ENCODE data around the gene PPP1R9B.

Gene PPP1R9B

GRCh38 chr17:50150354-50151040 lies at the start of gene PPP1R9B:
Gene PPP1R9B (minus strand): TSS chr17:50150677. CDS start chr17:50150513, 164 bp downstream.
- in situ Hi-C loops (cut with HindIII; ENCODE audit: low sequenced_read_pairs), result no loop called here

- in situ Hi-C loops (cut with HindIII; ENCODE audit: low sequenced_read_pairs), result loop anchor here (5.0 kb wide), 3 partner anchors 67 to 93 kb away; no protein-coding TSS in a partner anchor
Measured at GRCh38 chr17:50199803-50200456, 49.5 kb upstream of the PPP1R9B start.

- in situ Hi-C loops (cut with HindIII; ENCODE audit: low sequenced_read_pairs), result no loop called here
Measured at GRCh38 chr17:50199211-50199802, 48.8 kb upstream of the PPP1R9B start.

- in situ Hi-C loops (cut with HindIII; ENCODE audit: low sequenced_read_pairs), result no loop called here
Measured at GRCh38 chr17:50198026-50198669, 47.7 kb upstream of the PPP1R9B start.

- in situ Hi-C loops (cut with HindIII; ENCODE audit: low sequenced_read_pairs), result no loop called here
Measured at GRCh38 chr17:50196826-50197225, 46.3 kb upstream of the PPP1R9B start.

GRCh38 chr17:50196036-50196435 lies 45.6 kb upstream of the PPP1R9B start:
- in situ Hi-C loops (cut with HindIII; ENCODE audit: low sequenced_read_pairs), result no loop called here

GRCh38 chr17:50194934-50195865 lies 44.7 kb upstream of the PPP1R9B start:
- in situ Hi-C loops (cut with HindIII; ENCODE audit: low sequenced_read_pairs), result no loop called here

GRCh38 chr17:50194140-50194933 lies 43.9 kb upstream of the PPP1R9B start:
- in situ Hi-C loops (cut with HindIII; ENCODE audit: low sequenced_read_pairs), result no loop called here

GRCh38 chr17:50192618-50193291 lies 42.3 kb upstream of the PPP1R9B start:
- in situ Hi-C loops (cut with HindIII; ENCODE audit: low sequenced_read_pairs), result no loop called here

GRCh38 chr17:50192144-50192617 lies 41.7 kb upstream of the PPP1R9B start:
- in situ Hi-C loops (cut with HindIII; ENCODE audit: low sequenced_read_pairs), result no loop called here

GRCh38 chr17:50191359-50192143 lies 41.1 kb upstream of the PPP1R9B start:
- in situ Hi-C loops (cut with HindIII; ENCODE audit: low sequenced_read_pairs), result no loop called here

GRCh38 chr17:50190603-50191358 lies 40.3 kb upstream of the PPP1R9B start:
- in situ Hi-C loops (cut with HindIII; ENCODE audit: low sequenced_read_pairs), result no loop called here

GRCh38 chr17:50190293-50190602 lies 39.8 kb upstream of the PPP1R9B start:
- in situ Hi-C loops (cut with HindIII; ENCODE audit: low sequenced_read_pairs), result no loop called here

GRCh38 chr17:50189550-50190292 lies 39.2 kb upstream of the PPP1R9B start:
- in situ Hi-C loops (cut with HindIII; ENCODE audit: low sequenced_read_pairs), result no loop called here

GRCh38 chr17:50188921-50189549 lies 38.6 kb upstream of the PPP1R9B start:
- in situ Hi-C loops (cut with HindIII; ENCODE audit: low sequenced_read_pairs), result no loop called here

GRCh38 chr17:50188531-50188920 lies 38.0 kb upstream of the PPP1R9B start:
- in situ Hi-C loops (cut with HindIII; ENCODE audit: low sequenced_read_pairs), result no loop called here

Measured in endothelial cell of hepatic sinusoid (primary cell).